Measurements from ENCODE around the gene ANKS1A.

- TF ChIP-seq CTCF (IDR thresholded peaks at IDR 0.05): no peak
- no peak for TF ChIP-seq TCF7L2 (IDR thresholded peaks at IDR 0.05; ENCODE audit: low read depth, low read length)
- no peak for TF ChIP-seq SIN3A (IDR thresholded peaks at IDR 0.05; ENCODE audit: borderline replicate concordance, insufficient read depth, low read depth, low read length)
Measured at GRCh38 chr6:35056952-35057351, 167.9 kb downstream of the ANKS1A start.
